Measurements from ENCODE around the gene MEGF11.

Gene MEGF11

GRCh38 chr15:66097151-66098021 lies 156.2 kb downstream of the MEGF11 start:
- in situ Hi-C loops (cut with MboI; ENCODE audit: low sequenced_read_pairs) = no loop called here

GRCh38 chr15:66096688-66097058 lies 156.9 kb downstream of the MEGF11 start:
- in situ Hi-C loops (cut with MboI; ENCODE audit: low sequenced_read_pairs) = no loop called here

GRCh38 chr15:66095871-66096687 lies 157.5 kb downstream of the MEGF11 start:
- in situ Hi-C loops (cut with MboI; ENCODE audit: low sequenced_read_pairs) = no loop called here

GRCh38 chr15:66094331-66094730 lies 159.2 kb downstream of the MEGF11 start:
- in situ Hi-C loops (cut with MboI; ENCODE audit: low sequenced_read_pairs) = no loop called here

- in situ Hi-C loops (cut with MboI; ENCODE audit: low sequenced_read_pairs) = no loop called here
Measured at GRCh38 chr15:66092053-66093016, 161.2 kb downstream of the MEGF11 start.

- in situ Hi-C loops (cut with MboI; ENCODE audit: low sequenced_read_pairs) = no loop called here
Measured at GRCh38 chr15:66089509-66089908, 164.0 kb downstream of the MEGF11 start.

- in situ Hi-C loops (cut with MboI; ENCODE audit: low sequenced_read_pairs) = no loop called here
Measured at GRCh38 chr15:66089049-66089448, 164.5 kb downstream of the MEGF11 start.

GRCh38 chr15:66085128-66085527 lies 168.4 kb downstream of the MEGF11 start:
- in situ Hi-C loops (cut with MboI; ENCODE audit: low sequenced_read_pairs) = no loop called here

- in situ Hi-C loops (cut with MboI; ENCODE audit: low sequenced_read_pairs) = no loop called here
Measured at GRCh38 chr15:66084704-66085103, 168.8 kb downstream of the MEGF11 start.

- in situ Hi-C loops (cut with MboI; ENCODE audit: low sequenced_read_pairs) = no loop called here
Measured at GRCh38 chr15:66080717-66081398, 172.7 kb downstream of the MEGF11 start.

GRCh38 chr15:66078929-66079275 lies 174.6 kb downstream of the MEGF11 start:
- in situ Hi-C loops (cut with MboI; ENCODE audit: low sequenced_read_pairs) = no loop called here

- in situ Hi-C loops (cut with MboI; ENCODE audit: low sequenced_read_pairs) = no loop called here
Measured at GRCh38 chr15:66078196-66078928, 175.2 kb downstream of the MEGF11 start.

GRCh38 chr15:66077320-66077663 lies 176.3 kb downstream of the MEGF11 start:
- in situ Hi-C loops (cut with MboI; ENCODE audit: low sequenced_read_pairs) = no loop called here

- in situ Hi-C loops (cut with MboI; ENCODE audit: low sequenced_read_pairs) = no loop called here
Measured at GRCh38 chr15:66076591-66077319, 176.8 kb downstream of the MEGF11 start.

- in situ Hi-C loops (cut with MboI; ENCODE audit: low sequenced_read_pairs) = no loop called here
Measured at GRCh38 chr15:66075947-66076346, 177.6 kb downstream of the MEGF11 start.

GRCh38 chr15:66072616-66073361 lies 180.8 kb downstream of the MEGF11 start:
- in situ Hi-C loops (cut with MboI; ENCODE audit: low sequenced_read_pairs) = no loop called here

GRCh38 chr15:66071921-66072295 lies 181.6 kb downstream of the MEGF11 start:
- in situ Hi-C loops (cut with MboI; ENCODE audit: low sequenced_read_pairs) = no loop called here

- in situ Hi-C loops (cut with MboI; ENCODE audit: low sequenced_read_pairs) = no loop called here
Measured at GRCh38 chr15:66071160-66071920, 182.2 kb downstream of the MEGF11 start.
